Lower leg skin (tissue), 4 donors: ENCODE data around the gene NOC4L. TPM values are rescaled to one million over a fixed set of nuclear protein-coding genes. Genes with fewer than 3 reads are reported as not detected.
"Not testable (repeated sequence)": the region's sequence is repeated elsewhere in the genome, so short reads cannot be mapped to it uniquely, and the experiment has no call there.

Source experiments
- DNase-seq, 2 donors: peaks; one replicate each; pipeline ENCODE4 v3.0.0-alpha.2; 2019; ENCODE audit warnings: low spot score in 2 of 2
- H3K4me3 ChIP-seq: fragments of 200-600 bp; sonication (generic); 2 replicates; pipeline ENCODE4 v1.5.1; 2017; ENCODE audit warnings: mild to moderate bottlenecking, low read depth; ENCODE audit not compliant: poor library complexity, severe bottlenecking
- POLR2A ChIP-seq, 2 donors: fragments of 450-650 bp; IDR thresholded peaks; one replicate each; pipeline ENCODE4 v1.6.1; 2016 to 2017; ENCODE audit warnings: antibody characterized with exemption in 2 of 2, mild to moderate bottlenecking in 1 of 2, moderate library complexity in 1 of 2
- WGBS, 2 donors: methylation state at CpG; one replicate each; pipeline ENCODE4 v1.1.5; 2018; 5-methylcytosine and 5-hydroxymethylcytosine counted together
- intact Hi-C: fragments of 100-400 bp; cut with DNase I; formaldehyde crosslinking; loops from one replicate; pipeline ENCODE4 v1.15.0; 2023; ENCODE audit warnings: low total_unique reads
- total RNA-seq, 4 donors: library from RNA; depleted of rRNA; stranded (reverse); fragments of >200 nt; gene quantifications; one replicate each; pipeline ENCODE4 v1.1.0, GENCODE V29; 2016
- TF ChIP-seq, protein P1 (sequence below), 3 donors: fragments of 450-650 bp; IDR thresholded peaks; one replicate each; pipeline ENCODE4 v1.5.1; 2016; ENCODE audit warnings: antibody characterized with exemption in 3 of 3, mild to moderate bottlenecking in 3 of 3, moderate library complexity in 2 of 3

NOC4L gene
- 10 to 100 TPM in 3 of 4 donors, 1 to 10 TPM in 1; 7.3 to 17.7 (median 14.1) TPM for total RNA-seq

DNA sequence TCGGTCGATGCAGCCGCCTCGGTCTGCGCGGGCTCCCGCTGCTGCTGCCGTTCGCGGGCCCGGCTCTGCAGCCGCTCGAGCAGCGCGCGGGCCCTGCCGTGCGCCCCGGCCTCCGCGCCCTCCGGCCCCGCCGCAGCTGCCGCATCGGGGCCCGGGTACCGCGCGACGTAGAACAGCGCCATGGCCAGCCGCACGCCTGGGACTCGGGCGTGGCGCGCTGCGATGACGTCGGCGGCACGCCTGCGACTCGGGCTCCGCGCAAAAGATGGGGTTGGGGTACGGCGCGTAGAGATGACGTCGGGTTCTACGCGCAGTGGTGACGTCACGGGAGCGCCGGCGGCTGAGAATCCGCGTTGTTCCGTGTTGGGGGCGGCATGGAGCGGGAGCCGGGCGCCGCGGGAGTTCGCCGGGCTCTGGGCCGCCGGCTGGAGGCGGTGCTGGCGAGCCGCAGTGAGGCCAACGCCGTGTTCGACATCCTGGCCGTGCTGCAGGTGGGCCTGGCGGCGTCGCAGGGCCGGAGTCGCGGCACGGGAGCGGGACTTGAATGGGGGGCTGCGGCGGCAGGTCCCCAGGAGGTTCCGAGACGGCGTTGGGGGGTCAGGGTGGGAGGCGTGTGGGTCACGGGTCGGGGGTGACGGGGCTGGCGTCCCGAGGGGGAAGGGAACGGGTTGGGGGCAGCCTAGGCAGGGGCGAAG, at the start of gene NOC4L, which contains the start of gene DDX51:
NOC4L (plus strand) TSS at position 343 of the 695 bp plus-strand sequence; CDS start at position 375, 32 bp downstream.
DDX51 (minus strand) TSS at position 205 of the 695 bp plus-strand sequence; CDS start at position 182, 23 bp downstream.
- peak; percentile 91 to 99 for DNase-seq
- WGBS, 2 donors = 0% methylated on average over 5 to 27 of the region's 100 CpGs
- intact Hi-C loops = no loop called here
- peak within 1 kb of the TSS; percentile 91 for H3K4me3 ChIP-seq
- TF ChIP-seq POLR2A (IDR thresholded peaks at IDR 0.05) = no peak
- TF ChIP-seq, protein P1, sequence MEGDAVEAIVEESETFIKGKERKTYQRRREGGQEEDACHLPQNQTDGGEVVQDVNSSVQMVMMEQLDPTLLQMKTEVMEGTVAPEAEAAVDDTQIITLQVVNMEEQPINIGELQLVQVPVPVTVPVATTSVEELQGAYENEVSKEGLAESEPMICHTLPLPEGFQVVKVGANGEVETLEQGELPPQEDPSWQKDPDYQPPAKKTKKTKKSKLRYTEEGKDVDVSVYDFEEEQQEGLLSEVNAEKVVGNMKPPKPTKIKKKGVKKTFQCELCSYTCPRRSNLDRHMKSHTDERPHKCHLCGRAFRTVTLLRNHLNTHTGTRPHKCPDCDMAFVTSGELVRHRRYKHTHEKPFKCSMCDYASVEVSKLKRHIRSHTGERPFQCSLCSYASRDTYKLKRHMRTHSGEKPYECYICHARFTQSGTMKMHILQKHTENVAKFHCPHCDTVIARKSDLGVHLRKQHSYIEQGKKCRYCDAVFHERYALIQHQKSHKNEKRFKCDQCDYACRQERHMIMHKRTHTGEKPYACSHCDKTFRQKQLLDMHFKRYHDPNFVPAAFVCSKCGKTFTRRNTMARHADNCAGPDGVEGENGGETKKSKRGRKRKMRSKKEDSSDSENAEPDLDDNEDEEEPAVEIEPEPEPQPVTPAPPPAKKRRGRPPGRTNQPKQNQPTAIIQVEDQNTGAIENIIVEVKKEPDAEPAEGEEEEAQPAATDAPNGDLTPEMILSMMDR (IDR thresholded peaks at IDR 0.05) = peak in 1 of 3 donors; percentile 23

DNA sequence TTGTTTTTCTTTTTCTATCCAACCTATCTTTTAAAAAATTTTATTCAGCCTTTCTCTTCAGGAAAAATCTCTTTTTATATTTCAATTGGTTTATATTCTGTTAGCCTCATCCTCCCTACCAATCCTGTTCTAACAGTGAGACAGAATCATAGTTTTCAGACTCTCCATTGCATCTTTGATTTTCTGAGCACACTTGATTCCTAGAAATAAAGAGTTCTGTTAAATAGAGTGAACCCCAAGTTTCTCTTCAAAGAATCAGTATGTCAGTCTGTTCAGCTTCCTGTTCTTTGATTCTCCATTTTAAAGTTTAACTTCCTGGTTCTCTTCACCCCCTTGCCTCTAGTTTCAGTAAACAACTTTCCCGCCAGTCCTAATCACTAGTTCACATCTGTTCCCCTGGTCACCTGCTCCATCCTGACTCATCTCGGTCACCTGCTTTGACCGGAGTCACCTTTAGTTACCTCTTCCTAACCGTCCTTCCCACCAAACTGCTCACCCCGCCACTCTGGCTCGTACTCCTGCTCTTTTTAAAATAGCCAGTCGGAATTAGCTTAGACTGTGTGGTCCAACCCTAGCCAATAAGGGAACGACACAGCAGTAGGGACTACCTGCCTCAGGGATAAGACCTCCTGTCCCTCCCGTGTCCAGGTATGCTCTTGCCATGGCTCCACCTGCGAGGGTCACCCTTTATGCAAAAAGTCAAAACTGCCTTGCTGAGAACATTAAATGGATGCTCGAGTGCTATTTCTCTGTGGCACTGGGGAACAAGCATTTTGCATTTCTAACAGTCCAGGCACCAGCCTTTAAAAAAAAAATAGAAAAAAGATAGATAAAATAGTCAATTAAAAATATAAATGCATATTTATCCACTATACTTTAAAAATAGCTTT, 48.5 kb upstream of the NOC4L start:
- WGBS, 2 donors = 97% methylated on average over 11 of the region's 11 CpGs
- DNase-seq = peak in 1 of 2 donors; percentile 60
- no peak overlapping the region for H3K4me3 ChIP-seq
- TF ChIP-seq POLR2A (IDR thresholded peaks at IDR 0.05) = no peak
- TF ChIP-seq, protein P1 (IDR thresholded peaks at IDR 0.05) = no peak
- intact Hi-C loops = no loop called here

DNA sequence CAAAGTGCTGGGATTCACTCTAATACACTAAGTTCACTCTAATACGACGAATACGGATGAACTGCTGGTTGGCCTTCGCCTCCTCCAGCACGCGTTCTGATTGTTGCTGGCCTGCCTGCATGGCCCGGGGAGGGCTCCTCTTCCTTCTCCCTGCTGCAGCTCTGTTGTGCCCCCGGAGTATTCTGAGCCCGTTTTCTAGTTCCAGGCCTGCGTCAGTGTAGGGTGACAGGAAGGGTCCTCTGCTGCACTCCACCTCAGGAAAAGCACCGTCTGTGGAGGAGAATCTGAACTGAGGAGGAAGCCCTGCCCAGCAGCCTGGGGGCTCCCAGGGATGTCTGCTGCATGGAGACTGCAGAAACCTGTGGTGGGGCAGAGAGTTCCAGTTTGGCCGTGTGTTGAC, 44.5 kb upstream of the NOC4L start:
- TF ChIP-seq, protein P1 (IDR thresholded peaks at IDR 0.05) = no peak
- TF ChIP-seq POLR2A (IDR thresholded peaks at IDR 0.05) = no peak
- no peak overlapping the region for H3K4me3 ChIP-seq
- 91 to 94% methylated on average over 12 of the region's 12 CpGs for whole genome bisulfite sequencing, 2 donors
- peak in 1 of 2 donors; percentile 54 for DNase-seq
- intact Hi-C loops = no loop called here

DNA sequence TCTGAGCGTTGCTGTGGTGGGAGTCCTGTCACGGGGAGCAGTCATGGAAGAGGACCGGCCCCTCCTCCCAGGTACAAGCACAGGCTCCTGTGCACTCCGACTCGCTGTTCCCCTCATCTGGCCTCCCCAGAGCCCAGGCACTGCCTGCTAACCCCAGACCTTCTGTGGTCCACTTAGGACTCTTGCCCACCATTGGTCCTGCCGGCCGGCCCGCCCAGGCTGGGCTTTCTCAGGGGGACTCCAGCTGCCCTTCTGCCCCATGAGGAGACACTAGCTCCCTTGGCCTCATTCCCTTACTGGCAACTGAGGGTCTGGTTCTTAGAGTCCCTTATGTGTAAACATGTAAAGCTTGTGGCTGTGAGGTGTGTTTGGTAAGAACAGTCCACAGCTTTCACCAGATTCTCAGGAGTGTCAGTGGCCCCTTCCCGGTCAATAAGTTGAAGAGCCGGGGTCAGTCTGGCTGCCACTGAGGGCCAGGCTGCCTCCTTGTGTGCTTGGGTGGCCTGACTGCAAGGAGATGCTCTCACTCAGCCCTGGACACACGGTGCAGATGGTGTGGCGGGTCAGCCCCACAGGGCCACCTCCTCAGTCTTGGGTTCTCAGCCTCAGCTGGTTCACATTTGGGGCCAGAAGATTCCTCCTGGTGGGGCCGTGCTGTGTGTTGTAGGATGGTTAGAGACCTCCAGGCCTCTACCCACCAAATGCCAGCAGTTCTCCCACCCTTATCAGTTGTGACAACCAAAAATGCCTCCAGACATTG, 43.8 kb upstream of the NOC4L start:
- no peak for TF ChIP-seq POLR2A (IDR thresholded peaks at IDR 0.05)
- TF ChIP-seq, protein P1 (IDR thresholded peaks at IDR 0.05) = no peak
- WGBS, 2 donors = 95% methylated on average over 13 of the region's 13 CpGs
- intact Hi-C loops = no loop called here
- no peak overlapping the region for H3K4me3 ChIP-seq
- peak in 1 of 2 donors; percentile 73 for DNase-seq

DNA sequence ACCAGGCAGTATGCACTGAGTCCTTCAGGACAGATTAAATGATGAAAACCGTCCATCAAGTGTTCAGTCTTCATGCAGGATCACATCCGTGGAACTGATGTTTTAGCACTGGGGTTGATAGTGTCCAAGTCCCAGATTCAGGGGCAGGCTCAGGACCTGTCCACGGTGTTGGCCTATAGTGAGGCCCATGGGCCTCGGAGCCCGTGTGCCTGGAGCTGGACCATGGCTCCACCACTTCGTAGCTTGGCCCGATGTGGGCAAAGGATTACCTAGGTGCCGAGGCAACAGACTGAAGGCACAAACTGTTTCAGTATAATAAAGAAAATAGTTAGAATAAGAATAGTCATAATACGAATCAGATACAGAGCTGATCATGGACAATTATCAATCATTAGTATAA, 42.0 kb upstream of the NOC4L start:
- intact Hi-C loops = no loop called here
- 89 to 95% methylated on average over 9 of the region's 9 CpGs for WGBS, 2 donors
- no peak overlapping the region for H3K4me3 ChIP-seq
- no peak for TF ChIP-seq POLR2A (IDR thresholded peaks at IDR 0.05)
- TF ChIP-seq, protein P1 (IDR thresholded peaks at IDR 0.05) = no peak
- DNase-seq = peak in 1 of 2 donors; percentile 34

DNA sequence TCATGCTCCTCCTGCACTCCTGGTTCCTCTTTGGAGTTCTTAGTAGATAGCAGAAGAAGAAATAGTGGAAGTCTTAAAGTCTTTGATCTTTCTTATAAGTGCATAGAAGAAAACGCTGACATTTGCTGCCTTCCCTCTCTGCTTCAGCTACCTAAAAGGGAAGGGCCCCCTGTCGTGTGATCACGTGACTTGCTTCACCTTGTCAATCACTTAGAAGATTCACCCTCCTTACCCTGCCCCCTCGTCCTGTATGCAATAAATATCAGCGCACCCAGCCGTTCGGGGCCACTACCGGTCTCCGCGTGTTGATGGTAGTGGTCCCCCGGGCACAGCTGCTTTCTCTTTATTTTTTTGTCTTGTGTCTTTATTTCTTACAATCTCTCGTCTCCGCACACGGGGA, 41.2 kb upstream of the NOC4L start:
- WGBS, 2 donors = 76 to 82% methylated on average over 14 of the region's 14 CpGs
- intact Hi-C loops, H3K4me3 ChIP-seq: not testable (repeated sequence)
- peak in 1 of 2 donors; percentile 39 for DNase-seq
